GM21786 (cell line): ENCODE results near the gene RAP2B.
"Not testable (repeated sequence)": the region's sequence is repeated elsewhere in the genome, so short reads cannot be mapped to it uniquely, and the experiment has no call there.

ENCODE experiments used
- ATAC-seq: cut with Tn5 transposase; IDR thresholded peaks from one replicate; pipeline ENCODE4 v1.9.1; 2021; ENCODE audit not compliant: unreplicated experiment

The RAP2B gene

DNA sequence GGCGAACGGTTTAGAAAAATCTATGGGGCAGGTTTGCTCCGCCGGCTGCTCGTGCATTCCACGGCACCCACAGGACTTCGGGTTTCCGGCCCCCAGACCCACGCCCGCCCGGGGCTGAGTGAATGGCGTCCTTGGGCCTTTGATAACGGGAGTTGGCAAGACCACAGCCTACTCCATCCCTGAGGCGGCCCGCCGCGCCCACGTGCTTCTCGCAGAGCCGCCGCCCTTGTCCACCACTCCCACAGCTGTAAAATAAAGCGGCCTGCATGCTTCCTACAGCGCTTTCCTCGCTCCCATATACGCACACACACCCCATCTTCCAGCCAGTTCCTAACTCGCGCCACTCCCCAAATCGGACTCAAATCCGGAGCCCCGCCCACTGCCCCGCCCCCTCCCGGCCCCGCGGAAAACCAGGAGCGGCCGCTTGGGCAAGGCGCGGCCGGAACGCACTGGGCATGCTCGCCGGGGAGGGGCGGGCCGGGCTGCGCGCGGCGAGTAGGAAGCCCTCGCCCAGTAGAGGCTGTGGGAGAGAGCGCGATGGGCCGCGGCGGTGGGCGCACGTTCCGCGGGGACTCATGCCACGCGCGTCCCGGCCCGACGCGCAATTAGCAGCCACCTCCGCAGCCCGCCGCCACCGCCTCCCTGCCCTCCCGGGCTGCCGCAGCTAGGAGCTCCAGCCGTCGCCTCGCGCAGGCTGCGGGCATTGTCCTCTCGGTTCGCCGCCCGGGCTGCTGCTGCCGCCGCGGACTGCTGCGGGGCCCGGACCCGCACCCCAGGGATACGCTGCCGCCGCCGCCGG lies at the start of gene RAP2B:
Gene RAP2B, plus strand, starts transcription at position 513 of the 799 bp plus-strand sequence. CDS start 468 bp downstream, outside the sequence.
- ATAC-seq: peak; percentile 37

DNA sequence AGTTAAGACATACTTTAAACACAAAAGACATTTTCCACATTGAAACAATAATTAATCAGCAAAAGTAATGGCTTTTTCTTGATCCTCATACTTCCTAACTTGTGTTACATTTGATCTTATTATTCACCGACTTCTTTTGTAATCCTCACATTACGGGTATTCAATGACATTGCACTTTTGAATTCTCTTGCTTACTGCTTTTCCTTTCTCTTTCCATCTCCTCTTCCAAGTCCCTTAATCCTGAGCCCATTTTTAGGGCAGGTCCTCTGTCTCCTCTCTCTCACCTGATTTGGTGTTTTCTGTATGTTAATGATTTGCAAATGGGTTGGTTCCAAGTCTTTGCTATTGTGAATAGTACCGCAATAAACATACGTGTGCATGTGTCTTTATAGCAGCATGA lies 48.5 kb upstream of the RAP2B start:
- no peak for ATAC-seq

DNA sequence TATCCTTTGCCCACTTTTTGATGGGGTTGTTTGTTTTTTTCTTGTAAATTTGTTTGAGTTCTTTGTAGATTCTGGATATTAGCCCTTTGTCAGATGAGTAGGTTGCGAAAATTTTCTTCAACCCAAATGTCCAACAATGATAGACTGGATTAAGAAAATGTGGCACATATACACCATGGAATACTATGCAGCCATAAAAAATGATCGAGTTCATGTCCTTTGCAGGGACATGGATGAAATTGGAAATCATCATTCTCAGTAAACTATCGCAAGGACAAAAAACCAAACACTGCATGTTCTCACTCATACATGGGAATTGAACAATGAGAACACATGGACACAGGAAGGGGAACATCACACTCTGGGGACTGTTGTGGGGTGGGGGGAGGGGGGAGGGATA lies 47.8 kb upstream of the RAP2B start:
- ATAC-seq: not testable (repeated sequence)

DNA sequence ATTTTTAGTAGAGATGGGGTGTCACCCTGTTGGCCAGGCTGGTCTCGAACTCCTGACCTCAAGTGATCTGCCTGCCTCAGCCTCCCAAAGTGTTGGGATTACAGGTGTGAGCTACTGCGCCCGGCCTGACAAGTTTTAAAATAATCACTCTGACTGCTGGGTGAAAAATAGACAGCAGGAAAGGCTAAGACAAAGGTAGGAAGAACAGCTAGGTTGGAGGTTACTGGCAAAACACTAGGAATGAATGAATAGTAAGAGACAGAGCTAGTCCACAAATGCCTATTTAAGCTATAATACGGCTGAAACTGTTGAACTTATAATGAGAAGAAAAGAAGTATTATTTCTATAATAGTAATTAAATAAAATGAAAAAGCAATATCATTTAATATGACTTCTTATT lies 46.7 kb upstream of the RAP2B start:
- ATAC-seq: no peak

DNA sequence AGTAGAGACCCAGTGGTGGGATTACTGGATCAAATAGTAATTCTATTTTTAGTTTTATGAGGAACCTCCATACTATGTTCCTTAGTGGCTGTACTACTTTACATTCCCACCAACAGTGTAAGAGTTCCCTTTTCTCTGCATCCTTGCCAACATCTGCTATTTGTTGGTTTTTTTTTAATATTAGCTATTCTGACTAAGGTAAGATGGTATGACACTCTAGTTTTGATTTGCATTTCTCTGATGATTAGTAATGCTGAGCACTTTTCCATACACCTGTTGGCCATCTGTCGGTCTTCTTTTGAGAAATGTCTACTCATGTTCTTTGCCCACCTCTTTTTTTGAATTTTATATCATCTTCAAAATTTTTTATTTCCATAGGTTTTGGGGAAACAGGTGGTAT lies 34.2 kb upstream of the RAP2B start:
- no peak for ATAC-seq

DNA sequence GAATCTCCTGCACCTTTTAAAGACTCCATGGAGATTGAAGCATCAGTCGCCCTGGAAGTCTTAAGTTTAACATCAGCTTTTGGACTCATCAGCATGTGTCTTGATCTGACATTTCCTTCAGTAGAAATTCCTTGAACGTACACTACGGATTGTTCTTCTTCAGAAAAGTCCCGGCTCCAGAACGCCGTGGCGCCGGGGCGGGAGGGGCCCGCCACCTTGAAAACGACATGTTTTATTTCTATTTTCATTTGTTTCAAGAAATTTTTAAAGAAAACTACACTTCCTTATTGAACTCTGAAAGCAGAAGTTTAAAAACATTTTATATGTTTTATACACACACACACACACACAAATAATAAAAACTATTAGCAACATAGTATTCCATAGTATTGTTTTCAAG lies 32.6 kb upstream of the RAP2B start:
- no peak for ATAC-seq

DNA sequence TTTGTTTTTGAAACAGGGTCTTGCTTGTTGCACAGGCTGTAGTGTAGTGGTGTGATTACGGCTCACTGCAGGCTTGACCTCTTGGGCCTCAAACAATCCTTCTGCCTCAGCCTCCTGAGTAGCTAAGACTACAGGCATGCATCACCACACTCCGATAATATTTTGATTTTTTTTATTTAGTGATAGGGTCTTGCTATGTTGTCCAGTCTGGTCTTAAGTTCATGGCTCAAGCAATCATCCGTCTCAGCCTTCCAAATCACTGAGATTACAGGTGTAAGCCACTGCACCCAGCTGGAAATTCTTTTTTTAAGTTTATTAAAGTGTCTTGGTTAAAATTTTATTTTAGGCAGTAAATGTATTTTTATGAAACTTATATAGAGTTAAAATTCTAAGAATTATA lies 32.2 kb upstream of the RAP2B start:
- no peak for ATAC-seq

DNA sequence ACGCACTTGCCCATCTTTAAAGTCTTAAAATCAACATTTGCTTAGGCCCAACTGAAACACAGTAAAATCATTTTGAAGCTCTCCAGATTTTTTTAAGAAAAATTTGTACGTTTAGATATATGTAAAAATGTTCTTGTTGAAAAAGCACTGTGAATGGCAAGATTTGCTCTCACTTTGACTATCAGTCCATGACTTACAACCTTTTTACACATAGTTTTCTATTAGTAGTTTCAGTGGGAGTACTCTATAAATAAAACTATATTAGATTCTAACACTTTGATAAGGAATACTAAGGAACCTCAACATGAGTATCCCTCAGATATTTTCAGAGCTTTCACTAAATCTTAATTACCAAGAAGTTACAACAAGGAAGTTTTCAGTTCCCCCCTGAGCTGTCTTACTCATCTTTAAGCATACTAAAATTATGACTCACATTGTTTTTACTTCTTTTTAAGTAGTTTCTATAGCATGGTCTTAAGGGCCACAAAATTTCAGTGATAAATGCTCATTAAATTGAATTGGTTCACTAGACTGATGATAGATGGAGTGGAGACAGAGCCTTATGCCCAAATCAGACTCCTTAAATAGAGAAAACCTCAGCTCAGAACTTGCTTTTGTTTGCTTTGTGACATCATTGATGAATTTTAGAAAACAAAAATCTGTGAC lies 31.6 kb upstream of the RAP2B start:
- peak; percentile 95 for ATAC-seq

DNA sequence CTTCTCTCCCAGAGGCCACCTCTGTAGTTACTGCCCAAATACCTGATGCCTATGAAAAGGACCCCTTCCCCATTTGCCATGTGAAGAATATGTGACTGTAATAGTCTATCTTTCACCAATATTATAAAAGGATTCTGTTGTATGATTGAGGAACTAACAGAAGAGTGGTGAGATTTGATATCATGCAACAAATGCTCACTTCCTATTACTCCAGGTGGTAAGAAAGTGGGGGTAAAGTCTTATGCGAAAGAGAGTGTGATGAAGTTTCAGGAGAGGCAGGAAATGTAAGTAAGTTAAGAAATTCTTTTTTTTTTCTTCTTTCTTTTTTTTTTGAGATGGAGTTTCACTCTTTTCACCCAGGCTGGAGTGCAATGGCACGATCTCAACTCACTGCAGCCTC lies 24.4 kb upstream of the RAP2B start:
- ATAC-seq: peak; percentile 39

DNA sequence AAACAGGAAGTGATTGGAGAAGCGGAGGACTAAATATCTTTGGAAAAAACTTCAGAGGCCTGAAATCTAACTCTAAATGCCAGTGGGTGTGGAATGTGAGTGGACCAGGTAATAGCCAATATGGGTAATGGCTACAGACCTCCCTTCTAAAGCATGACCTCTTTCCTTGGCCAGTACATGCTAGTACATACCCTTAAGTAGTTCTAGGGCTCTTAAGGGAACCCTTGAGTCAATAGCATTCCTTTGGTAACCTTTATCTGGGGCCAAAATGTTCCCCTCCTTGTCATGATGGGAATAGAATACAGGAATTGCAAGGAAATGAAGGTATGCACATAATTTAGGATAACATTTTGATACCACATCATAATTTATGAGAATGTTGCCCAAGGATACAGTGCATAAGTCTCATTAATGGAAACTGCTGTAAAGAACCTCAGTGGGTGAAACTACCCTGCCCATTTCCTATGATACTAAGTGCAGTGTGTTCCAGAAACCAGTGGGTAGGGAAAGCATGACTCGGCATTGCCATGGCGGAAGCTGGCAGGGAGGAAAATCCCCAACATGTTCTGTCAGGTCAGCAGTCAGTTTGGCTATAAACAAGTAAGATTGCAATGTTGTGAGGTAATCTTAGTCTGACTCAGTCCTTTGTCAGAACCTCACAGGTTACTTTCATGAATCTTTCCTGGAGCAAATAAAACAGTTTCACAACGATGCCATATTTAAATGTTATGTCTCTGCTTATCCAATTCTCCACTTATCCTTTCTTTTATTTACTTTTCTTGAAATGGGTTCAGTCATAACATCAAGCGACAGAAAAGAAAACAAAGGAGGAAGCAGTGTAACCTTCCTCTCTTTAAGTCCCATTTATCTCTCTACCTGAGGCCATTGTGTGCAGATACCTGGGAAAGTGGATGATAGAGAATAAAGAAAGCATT lies 23.5 kb upstream of the RAP2B start:
- peak; percentile 76 for ATAC-seq

DNA sequence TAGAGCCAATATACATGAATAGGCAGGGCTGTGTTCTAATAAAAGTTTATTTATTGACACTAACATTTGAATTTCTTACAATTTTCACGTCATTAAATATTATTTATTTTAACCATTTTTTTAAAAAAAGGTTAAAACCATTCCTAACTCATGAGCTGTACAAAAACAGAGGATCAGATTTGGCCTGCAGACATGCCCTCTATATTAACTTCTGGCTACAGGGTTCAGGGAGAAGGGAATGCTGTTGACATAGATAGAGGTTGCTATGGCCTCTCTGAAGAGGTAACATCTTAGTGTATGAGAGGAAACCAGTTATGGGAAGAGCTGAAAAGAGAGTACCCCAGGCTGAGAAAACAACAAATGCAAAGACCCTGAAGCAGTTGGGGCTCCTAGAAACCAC lies 19.1 kb upstream of the RAP2B start:
- no peak for ATAC-seq

DNA sequence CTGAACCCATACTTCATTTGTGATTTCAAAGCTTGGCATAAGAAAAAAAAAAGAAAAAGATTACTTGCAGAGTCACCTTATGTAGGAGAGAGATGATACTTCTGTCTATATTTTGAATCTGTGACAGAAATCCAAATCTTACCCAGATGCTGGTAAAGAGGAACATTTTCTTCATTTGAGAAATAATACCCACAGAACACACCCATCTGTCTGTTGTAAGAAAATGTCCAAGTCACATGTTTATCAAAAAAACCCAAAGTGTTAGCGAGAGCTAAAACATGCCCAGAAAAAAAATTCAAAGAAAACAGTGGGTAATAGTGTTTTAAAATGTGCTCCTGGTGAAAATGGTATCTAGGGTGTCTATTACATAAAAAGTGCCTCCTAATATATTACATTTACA lies 18.0 kb upstream of the RAP2B start:
- ATAC-seq: no peak

DNA sequence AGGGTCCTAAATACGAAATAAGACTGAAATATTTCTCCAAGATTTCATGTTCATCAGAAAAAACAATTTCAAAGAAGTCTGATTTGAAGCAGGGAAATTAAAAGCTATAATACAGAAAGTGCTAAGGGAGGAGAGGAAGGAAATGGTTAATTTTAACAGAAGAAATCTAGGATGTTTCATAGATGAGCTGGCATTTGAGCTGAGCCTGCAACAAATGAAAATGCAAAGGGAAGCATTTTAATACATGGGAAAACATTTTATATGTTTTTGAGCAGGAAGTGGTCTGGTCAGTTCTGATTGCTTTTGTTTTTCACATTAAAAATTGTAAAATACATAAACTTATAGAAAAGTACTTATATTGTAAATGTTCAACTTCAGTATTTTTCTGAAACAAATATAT lies 17.2 kb upstream of the RAP2B start:
- no peak for ATAC-seq

DNA sequence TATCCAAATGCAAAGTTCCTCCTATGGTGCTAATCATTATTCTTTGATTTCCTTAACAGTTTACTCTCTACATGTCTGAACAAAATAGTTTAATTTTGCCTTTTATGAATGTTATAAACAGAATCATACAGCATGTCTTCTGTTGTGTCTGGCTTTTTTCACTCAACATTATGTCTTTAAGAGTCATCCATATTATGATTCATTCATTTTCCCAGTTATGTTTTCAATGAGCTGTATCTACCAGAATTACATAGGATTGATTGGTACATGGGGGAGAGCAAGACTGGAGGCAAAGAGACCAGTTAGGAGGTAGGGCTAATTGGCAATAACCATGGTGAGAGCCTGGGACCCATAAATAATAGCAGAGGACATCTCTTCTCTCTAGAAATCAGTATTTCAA lies 16.6 kb upstream of the RAP2B start:
- ATAC-seq: no peak

DNA sequence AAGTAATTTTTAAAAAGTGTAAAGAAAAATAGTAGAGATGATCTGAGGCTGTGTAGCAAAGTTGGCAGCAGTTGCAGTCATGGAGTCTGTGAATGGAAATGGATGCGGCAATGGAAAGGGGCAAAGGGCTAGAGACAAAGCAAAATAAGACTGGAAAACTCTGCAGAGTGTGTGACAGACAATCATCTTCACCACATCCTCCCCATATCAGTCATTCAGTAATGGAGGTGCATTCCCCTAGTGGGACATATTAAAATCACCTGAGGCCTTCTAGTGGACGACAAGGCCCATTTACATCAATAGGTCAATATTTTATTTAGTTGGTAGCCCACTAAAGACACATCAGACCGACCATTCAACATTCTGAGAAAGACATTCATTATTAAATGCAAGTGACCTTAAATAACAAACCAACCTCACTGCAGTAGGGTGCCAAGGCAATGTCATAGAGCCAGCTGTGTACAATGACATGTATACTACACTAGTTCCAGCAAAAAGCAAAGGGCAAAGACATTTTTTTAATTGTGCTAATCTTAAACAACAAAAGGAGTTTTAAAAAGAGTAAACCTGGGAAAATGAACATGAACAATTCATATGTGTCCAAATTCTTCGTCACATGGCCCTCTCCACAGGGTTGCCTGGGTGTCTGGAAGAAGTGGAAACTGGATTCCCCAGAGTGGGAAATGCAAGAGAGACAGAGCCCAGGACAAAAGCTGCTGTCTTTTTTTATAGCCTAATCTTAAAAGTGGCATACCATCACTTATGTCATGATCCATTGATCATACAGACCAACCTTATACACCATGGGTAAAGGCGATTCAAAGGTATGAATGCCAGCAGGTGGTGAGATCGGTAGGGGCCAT lies 15.6 kb upstream of the RAP2B start:
- peak; percentile 41 for ATAC-seq

DNA sequence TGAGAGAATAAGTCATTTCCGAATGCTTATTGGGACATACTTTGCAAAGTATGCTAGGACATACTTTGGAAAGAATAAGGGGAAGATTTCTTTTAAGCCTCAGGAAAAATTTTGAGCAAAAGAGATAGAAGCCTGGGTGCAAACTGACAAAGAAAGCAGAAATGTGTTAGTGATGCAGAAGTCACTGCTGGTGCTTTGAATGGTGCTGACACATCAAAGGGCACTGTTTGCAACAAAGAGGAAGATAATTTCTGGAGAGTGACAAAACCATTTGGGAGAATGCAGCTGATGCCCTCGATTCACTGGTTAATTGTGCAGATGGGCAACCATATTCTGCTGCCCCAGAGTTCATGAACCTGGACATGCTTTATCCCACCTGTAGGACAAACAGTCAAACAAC lies 11.0 kb upstream of the RAP2B start:
- no peak for ATAC-seq

DNA sequence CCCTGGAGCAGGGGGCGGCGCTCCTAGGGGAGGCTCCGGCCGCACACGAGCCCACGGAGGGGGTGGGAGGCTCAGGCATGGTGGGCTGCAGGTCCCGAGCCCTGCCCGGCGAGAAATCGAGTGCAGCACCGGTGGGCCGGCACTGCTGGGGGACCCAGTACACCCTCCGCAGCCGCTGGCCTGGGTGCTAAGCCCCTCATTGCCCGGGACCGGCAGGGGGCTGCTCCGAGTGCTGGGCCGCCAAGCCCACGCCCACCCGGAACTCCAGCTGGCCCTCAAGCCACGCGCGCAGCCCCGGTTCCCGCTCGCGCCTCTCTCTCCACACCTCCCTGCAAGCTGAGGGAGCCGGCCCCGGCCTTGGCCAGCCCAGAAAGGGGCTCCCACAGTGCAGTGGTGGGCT lies 6.2 kb upstream of the RAP2B start:
- not testable (repeated sequence) for ATAC-seq

DNA sequence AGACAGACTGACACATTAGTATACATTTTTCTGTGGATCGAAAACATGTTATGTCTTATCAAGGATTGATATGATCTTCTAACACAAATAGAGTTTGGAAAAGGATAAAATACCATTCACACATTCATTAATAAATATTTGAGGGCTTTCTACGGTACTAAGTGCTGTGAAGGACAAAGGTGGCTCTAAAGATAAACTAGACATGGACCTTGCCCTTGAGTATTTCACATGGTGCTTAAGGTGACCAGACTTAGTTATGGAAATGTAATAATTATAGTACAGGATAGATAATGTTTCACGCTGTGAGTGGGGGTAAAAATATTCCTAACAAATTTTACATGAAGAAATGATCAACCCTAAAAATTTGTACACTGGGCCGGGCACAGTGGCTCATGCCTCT lies 3.8 kb upstream of the RAP2B start:
- no peak for ATAC-seq

DNA sequence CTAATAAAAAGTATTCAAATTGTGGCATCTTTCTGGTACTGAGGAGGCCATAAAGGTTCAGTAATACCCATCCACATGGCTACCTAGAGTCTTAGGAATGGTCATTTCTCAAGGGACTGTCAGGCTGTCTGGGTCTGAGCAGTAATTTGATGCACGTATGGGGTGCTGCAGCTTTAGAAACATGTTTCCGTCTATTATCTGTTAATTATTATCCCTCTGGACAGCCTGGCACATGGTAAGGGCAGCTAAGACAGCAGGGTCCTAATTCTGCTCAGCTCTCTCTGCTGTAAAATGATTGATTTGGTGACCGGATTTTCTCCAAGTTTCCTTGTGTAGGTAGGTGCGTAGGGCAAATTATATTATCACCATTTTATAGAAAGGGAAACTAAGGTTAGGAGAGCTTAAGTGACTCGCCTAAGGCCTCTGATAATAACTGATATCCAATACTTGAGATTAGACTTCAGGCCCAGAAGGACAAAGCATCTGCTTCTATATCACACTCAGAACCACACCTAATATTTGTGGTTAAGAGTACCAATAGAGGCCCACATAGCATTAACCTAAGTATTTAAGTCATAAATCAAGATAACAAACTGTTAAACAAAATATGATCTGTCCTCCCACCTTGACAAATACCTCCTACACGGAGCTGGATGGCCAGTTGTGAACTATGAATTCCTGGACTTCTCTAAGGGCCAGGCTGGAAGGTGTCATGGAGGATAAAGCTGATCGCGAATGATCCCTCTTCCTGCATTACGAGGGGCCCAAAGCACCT lies 2.9 kb upstream of the RAP2B start:
- no peak for ATAC-seq
